COLO668 (cell line): Measurements from ENCODE around the gene ZNF496.
A peak's percentile ranks its signal among the peaks of the same experiment; 100 is the strongest.
"Not testable (repeated sequence)": the region's sequence is repeated elsewhere in the genome, so short reads cannot be mapped to it uniquely, and the experiment has no call there.

Source experiments
- DNase-seq: peaks from one replicate; lab custom pipeline; 2025; ENCODE audit not compliant: unreplicated experiment; lab: John Stamatoyannopoulos, UW

Gene ZNF496

DNA sequence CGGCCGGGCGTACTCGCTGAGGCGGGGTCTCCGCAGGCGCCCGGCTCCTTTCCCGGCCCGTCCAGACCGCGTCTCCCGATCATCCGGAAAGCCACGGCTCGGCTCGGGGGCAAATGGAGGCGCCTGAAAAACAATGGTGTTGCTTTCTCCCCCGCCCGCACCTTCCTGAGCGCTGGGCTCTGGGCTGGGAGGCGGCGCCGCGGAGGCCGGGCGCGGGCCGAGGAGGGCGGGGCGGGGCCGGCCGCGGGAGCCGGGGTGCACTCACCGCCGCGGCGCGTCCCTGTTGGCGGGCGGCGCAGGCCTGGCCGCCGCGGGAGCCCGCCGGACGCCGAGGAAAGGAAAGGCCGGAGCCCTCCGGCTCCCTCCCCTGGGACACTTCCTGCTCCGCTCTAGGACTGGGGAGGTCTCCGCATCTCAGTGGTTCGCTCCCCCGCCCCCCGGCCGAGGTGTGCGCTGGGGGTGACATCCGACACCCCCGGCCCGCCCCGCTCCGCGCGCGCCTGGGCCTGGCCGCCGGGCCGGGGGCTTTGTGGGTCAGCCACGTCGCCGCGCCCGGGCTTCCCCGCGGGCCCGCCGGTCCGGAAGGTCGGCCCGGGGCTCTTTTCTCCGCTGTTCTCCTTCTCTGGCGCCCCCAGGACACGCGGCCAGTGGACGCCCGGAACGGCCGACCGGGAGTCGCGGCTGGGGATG lies at the start of gene ZNF496:
TSS of gene ZNF496 (minus strand) at position 343 of the 690 bp plus-strand sequence. CDS start 2,289 bp downstream, outside the sequence.
- DNase-seq = peak; percentile 96

DNA sequence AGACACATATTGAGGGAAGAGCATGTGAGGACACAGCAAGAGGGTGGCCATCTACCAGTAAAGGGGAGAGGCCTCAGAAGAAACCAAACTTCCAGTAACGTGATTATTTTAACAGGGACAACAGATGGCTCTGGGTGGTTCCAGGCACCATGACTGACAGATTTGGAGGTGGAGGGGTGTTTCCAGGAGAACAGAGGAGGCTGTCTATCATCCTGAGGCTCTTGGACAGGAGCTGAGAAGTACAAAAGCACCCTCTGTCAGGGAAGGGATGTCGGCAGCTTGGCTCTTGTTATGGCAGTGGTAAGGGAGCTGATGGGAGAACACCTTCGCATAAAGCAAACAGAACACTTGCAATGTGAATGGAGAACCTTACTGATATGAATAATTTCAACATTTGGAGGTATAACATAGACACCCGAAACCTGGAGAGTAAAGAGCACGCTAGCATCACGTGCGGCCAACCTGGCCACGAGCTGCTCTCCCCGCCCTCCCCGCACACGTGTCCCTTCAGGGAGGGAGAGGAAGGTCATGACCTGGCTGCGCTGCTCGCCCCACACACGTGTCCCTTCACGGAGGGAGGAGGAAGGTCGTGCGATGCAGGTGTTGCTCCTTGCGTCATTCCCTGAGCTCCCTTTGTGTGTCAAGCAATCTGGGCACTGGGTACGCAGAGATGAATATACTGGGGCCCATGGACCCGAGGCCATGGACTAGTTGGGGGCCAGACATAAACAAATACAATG lies 46.8 kb upstream of the ZNF496 start:
- no peak for DNase-seq

DNA sequence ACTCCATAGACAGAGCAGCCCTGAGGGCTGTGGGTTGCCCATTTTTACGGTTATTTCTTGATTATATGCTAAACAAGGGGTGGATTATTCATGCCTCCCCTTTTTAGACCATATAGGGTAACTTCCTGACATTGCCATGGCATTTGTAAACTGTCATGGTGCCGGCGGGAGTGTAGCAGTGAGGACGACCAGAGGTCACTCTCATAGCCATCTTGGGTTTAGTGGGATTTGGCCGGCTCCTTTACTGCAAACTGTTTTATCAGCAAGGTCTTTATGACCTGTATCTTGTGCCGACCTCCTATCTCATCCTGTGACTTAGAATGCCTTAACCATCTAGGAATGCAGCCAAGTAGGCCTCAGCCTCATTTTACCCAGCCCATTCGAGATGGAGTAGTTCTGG lies 46.0 kb upstream of the ZNF496 start:
- not testable (repeated sequence) for DNase-seq

DNA sequence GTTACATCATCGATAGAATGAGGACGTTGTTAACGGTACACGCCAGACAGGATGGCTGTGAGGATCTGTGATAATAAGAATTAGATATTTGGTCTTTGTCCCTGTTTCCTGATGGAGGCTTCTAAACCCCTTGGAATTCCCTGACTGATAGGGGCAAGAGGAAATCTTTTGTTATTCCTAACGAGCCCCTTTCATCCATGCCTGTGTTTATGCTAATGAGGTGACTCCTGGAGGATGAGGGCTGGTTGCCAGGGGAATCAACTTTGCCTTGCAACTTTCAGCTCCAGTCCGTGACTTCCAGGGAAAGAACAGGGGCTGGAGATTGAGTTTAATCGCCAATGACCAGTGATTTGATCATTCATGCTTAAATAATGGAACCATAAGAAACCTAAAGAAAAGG lies 45.0 kb upstream of the ZNF496 start:
- DNase-seq = no peak

DNA sequence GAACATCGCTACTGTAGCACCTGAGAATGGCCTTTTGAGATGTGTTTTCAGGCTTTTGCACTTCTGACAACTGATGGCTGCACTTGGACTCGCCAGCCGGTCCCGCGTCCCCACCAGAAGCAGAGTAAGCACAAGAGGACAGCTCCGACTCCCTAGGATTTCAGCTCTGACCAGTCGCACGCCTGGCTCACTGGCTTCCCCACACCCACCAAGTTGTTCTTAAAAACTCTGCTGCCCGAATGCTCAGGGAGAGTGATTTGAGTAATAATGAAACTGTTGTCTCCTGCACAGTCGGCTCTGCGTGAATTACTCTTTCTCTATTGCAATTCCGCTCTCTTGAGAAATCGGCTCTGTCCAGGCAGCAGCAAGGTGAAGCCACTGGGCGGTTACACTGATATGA lies 44.1 kb upstream of the ZNF496 start:
- DNase-seq = no peak

DNA sequence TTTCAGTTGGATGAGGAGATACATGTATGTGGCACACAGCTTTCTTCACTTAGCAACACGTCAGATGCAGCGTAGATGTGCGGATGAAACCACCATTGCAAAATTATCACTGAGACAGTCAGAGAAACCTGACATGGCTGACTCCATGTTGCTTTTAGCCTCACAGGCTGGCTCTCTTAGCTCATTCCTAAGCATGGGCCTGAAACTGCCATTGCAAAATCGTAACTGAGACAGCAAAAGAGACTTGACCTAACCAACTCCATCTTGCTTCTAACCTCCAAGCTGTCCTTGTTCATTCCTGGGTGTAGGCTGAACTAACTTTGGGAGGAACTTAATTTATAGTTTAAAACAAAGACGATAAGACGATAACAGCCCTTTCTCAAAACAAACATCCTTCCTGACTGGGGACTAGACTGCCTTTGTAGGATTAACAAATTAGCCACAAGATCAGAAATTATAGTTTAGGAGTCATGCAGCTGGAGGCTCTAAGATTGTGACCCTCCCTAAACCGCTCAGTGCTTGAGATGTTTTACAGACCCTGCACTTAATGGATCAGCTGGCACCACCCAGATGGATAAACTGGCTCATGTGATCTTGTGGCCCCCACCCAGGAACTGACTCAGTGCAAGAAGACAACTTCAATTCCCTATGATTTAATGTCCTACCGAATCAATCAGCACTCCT lies 43.1 kb upstream of the ZNF496 start:
- DNase-seq = not testable (repeated sequence)

DNA sequence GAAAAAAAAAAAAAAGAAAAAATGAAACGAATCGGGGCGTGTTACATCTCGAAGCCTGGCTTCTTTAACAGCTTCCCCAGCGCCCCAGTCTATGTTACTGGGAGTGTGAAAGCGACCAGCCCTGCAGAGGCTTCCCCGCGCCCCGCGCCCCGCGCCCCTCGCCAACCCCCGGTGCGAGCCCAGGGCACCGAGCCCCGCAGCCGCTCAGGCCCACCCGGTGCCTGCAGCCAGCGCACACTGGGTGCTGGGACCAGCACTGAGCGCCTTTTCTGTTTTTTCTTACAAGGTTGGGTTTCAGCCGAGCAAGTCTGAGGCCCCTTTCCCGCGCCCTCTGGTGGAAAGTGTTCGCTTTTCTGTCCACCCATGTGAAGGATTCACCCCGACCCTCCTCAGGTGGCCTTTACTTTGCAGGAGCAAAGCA lies 42.1 kb upstream of the ZNF496 start:
- peak; percentile 56 for DNase-seq

DNA sequence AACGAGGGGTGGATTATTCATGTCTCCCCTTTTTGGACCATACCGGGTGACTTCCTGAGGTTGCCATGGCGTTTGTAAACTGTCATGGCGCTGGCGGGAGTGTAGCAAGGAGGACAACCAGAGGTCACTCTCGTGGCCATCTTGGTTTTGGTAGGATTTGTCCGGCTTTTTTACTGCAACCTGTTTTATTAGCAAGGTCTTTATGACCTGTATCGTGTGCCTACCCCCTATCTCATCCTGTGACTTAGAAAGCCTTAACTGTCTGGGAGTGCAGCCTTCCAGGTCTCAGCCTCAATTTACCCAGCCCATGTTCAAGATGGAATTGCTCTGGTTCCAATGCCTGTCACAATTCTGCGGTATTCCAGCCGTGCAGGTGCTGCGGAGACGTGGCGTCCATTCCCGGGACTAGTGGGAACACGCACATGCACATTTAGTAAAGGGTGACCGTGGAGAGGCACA lies 40.2 kb upstream of the ZNF496 start:
- DNase-seq = no peak

DNA sequence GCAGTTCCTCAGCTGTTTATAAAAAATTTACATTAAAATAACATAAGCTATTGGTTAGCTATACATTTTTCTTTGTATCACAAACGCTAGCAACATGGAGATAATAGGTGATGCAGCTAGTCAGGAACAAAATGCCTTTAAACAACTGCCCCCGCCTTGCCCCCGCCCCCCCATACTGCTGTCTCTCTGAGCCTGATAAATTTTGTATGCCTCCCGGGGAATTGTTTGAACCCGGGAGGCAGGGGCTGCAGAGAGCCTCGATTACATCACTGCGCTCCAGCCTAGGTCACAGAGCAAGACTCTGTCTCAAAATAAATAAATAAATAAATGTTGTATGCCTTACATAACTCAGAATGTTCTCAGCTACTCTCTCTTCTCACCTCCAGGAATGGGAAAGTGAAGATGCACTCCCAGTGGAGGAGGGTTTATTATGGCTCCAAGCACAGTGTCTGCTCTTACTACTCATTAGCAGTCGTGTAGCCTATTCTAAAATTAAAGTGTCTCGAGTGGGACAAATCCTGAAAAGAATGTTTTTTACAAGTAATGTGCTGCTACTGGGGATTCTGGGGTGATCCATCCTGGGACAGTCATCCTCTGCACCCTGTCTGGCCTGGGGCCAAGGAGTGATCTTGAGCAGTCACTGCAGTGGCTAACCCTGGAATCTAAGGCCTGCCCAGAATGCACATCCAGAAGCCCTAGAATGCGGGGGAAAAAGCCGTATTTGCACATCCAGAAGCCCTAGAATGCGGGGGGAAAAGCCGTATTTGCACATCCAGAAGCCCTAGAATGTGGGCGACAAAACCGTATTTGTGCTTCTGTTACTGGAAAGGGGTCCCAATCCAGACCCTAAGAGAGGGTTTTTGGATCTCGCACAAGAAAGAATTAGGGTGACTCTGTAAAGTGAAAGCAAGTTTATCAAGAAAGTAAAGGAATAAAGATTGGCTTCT lies 39.4 kb upstream of the ZNF496 start:
- no peak for DNase-seq

DNA sequence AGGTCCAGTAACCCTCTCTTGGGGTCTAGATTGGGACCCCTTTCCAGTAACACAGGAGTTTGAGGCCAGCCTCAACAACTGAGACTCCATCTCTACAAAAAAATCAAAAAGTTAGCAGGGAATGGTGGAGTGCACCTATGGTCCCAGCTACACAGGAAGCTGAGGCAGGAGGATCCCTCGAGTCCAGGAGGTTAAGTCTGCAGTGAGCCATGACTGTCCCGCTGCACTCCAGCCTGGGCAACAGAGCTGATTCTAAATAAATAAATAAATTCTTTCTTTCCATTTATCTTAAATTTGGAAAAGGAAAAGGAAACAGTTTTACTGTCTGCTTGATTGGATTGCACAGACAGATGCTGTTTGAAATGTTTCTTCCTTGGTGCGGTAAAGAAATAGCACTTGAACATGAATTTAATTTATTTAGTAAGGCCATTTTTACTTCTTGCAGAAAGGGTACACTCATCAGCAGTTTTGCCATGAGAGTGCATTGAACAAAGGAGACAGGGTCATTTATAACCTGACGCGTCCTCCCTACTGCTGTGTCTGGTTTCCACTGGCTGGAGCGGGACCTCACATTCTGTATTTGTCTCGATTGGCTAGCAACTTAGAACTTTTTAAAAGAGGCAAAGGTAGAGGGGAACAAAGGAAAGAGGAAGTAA lies 37.0 kb upstream of the ZNF496 start:
- DNase-seq = no peak

DNA sequence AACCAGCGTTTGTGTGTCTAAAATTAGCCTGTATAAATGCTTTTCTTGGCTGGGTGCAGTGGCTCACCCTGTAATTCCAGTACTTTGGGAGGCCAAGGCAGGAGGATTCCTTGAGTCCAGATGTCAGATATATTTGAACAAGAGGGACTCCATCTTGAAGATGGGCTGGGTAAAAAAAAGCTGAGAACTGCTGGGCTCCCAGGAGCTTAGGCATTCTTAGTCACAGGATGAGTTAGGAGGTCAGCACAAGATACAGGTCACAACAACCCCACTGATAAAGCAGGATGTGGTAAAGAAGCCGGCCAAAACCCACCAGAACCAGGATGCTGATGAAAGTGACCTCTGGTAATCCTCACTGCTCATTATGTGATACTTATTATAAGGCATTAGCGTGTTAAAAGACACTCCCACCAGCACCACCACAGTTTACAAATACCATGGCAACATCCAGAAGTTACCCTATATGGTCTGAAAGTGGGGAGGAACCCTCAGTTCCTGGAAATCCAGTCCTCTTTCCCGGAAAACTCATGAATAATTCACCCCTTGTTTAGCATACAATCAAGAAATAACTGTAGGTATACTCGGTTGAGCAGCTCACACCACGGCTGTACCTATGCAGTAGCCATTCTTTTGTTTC lies 36.2 kb upstream of the ZNF496 start:
- no peak for DNase-seq

DNA sequence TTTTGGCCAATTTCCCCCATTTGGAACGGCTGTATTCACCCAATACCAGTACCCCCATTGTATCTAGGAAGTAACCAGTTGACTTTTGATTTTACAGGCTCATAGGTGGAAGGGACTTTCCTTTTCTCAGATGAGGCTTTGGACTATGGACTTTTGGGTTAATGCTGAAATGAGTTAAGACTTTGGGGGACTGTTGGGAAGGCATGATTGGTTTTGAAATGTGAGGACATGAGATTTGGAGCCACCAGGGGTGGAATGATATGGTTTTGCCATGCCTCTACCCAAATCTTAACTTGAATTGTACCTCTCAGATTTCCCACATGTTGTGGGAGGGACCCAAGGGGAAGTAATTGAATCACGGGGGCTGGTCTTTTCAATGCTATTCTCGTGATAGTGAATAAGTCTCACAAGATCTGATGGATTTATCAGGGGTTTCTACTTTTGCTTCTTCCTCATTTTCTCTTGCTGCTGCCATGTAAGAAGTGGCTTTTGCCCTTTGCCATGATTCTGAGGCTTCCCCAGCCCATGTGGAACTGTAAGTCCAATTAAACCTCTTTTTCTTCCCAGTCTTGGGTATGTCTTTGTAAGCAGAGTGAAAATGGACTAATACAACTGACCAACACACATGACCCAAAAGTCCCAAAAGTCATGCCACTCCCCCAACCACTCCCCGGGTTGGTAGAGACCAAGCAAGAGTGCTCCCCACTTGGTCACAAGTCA lies 35.4 kb upstream of the ZNF496 start:
- no peak for DNase-seq

DNA sequence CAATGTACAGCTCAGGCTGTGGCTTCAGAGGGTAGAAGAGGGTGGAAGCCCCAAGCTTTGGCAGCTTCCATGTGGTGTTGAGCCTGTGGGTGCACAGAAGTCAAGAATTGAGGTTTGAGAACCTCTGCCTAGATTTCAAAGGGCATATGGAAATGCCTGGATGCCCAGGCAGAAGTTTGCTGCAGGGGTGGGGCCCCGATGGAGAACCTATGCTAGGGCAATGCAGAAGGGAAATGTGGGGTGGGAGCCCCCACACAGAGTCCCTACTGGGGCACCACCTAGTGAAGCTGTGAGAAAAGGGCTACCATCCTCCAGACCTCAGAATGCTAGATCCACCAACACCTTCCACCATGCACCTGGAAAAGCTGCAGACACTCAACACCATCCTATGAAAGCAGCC lies 34.7 kb upstream of the ZNF496 start:
- not testable (repeated sequence) for DNase-seq

DNA sequence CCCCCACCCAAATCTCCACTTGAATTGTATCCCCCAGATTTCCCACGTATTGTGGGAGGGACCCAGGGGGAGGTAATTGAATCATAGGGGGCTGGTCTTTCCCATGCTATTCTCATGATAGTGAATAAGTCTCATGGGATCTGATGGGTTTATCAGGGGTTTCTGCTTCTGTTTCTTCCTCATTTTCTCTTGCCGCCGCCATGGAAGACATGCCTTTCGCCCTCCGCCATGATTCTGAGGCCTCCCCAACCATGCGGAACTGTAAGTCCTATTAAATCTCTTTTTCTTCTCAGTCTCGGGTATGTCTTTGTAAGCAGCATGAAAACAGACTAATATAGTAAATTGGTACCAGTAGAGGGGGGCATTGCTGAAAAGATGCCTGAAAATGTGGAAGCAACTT lies 33.4 kb upstream of the ZNF496 start:
- DNase-seq = no peak

DNA sequence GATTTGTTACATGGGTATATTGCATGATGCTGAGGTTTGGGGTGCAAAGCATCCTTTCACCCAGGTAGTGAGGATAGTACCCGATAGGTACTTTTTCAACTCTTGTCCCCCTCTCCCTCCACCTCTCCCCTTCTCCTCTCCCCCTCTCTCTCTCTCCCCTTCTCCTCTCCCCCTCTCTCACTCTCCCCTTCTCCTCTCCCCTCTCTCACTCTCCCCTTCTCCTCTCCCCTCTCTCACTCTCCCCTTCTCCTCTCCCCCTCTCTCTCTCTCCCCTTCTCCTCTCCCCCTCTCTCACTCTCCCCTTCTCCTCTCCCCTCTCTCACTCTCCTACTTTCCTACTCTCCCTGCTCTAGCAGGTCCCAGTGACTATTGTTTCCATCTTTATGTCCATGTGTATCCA lies 31.3 kb upstream of the ZNF496 start:
- not testable (repeated sequence) for DNase-seq

DNA sequence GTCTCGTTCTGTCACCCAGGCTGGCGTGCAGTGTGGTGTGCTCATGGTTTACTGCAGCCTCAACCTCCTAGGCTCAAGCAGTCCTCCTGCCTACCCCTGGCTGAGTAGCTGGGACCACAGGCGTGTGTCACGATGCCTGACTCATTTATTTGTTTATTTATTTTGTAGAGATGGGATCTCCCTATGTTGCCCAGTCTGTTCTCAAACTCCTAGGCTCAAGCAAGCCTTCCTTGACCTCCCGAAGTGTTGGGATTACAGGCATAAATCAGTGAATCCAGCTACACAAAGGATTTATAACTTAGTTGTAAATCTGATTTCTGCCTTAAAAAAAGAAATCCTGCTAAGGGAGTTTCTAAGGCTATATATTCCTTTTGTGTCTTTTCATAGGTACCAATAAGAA lies 30.5 kb upstream of the ZNF496 start:
- no peak for DNase-seq

DNA sequence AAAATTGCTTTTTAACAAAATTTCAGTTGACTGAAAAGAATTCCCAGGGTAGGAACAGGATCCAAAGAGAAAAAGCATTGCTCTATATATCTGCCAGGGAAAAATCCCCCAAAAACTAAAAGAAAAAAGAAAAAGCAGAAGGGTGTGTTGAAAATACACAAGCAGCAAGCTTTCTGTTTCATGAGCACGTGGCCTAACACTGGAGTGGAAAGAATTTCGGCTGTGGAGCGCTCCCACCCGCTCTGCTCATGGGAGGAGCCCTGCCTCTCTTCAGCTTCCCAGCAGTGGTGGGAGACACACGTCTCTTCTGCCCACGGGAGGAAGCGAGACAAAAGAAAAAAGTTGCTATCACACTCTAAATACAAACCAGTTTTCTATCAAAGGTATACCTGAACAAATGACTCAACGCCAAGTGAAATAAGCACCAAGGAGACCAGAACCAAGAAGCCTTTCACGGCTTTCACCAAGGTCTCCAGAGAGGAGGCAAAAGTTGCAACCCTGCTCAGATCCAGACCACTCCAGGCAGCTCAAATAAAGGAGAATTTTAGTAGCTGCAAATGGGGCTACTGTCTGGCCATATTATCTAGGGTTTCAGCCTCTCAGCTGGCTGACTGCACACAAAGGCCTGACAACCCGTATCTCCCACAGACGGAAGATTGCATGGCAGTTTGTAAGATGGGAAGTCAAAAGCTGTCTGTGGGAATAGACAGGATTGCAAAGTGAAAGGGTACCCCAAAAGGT lies 29.5 kb upstream of the ZNF496 start:
- DNase-seq = no peak

DNA sequence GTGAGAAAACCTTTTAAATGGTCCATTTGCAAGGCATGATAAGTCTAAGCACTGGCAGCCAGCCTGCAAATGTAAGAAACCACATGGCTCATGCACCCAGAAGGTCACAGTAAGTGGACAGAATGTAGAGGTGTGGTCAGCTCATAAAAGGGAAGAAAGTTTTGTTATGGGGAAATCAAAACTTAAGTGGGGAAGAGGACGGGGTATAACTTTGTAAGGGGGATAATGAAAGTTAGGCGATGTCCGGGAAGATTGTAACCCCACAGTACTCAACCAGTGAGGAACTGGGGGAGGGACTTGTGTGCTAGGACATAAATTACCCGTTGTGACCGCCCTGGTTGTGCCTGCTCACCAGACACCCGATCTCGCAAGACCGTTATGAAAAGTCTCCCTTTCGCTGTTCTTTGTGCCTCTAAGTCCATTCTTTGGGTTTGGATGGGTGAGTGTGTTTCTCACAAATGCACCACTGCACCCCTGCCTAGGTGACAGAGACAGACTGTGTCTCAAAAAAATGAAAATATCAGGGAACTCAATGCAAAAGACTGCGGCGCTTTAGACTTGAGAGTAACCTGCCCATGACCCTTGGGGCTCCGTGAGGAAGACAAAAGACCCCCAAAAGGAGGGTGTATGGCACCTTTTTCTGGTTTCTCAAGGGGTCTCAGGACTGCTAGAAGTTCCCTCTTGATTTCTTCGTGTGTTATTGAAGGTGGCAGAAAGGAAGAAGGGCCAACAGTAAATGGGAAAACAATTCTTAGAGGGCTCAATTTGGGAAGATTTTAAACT lies 28.6 kb upstream of the ZNF496 start:
- DNase-seq = no peak
